Panc1 (cell line): Measurements from ENCODE around the gene CCDC86. TPM values are rescaled to one million over a fixed set of nuclear protein-coding genes. Genes with fewer than 3 reads are reported as not detected.

Source experiments
- ATAC-seq: fragments of 200-7000 bp; cut with Tn5 transposase; 2 replicates; pipeline ENCODE4 v1.9.1; 2020; ENCODE audit warnings: mild to moderate bottlenecking, moderate library complexity
- BruUV-seq: library from RNA; stranded (reverse); fragments of 400-500 nt; replicated peaks from 2 replicates; lab custom pipeline; 2021; lab: Mats Ljungman, UMichigan
- CTCF ChIA-PET: fragments of 300-600 bp; sonication (Branson Sonifier 250); formaldehyde crosslinking; loops from one replicate; lab custom pipeline; 2022; ENCODE audit warnings: antibody characterized with exemption; lab: Charles Lee
- POLR2A ChIA-PET: fragments of 300-600 bp; sonication (Branson Sonifier 250); formaldehyde crosslinking; loops from one replicate; lab custom pipeline; 2022; ENCODE audit warnings: antibody characterized with exemption; lab: Charles Lee
- DNase-seq: peaks from one replicate; pipeline ENCODE4 v3.0.0-alpha.2; 2010; ENCODE audit warnings: low read depth, low spot score
- H3K27ac ChIP-seq: 2 replicates; pipeline ENCODE4 v1.5.1; 2011; ENCODE audit warnings: mild to moderate bottlenecking, low read length, inconsistent platforms
- H3K27me3 ChIP-seq: fragments of 200-500 bp; sonication (Bioruptor generic); 2 replicates; pipeline ENCODE4 v1.6.0; 2014; ENCODE audit warnings: low read length, inconsistent platforms; ENCODE audit not compliant: control insufficient read depth, insufficient read depth
- H3K36me3 ChIP-seq: fragments of 200-500 bp; sonication (Bioruptor generic); 2 replicates; pipeline ENCODE4 v1.5.1; 2014; ENCODE audit warnings: inconsistent platforms, mild to moderate bottlenecking, low read length, moderate library complexity; ENCODE audit not compliant: control insufficient read depth, insufficient read depth
- H3K4me1 ChIP-seq: 2 replicates; pipeline ENCODE4 v1.5.1; 2011; ENCODE audit warnings: inconsistent platforms, mild to moderate bottlenecking, low read length, moderate library complexity; ENCODE audit not compliant: control insufficient read depth, insufficient read depth
- H3K4me3 ChIP-seq, 2 experiments: 2 replicates each; pipeline ENCODE4 v1.5.1; 2011 to 2012; ENCODE audit warnings: low read depth in 2 of 2, low read length in 2 of 2, mild to moderate bottlenecking in 2 of 2, inconsistent platforms in 1 of 2, moderate library complexity in 1 of 2
- H3K9me3 ChIP-seq: fragments of 200-500 bp; sonication (Bioruptor generic); 2 replicates; pipeline ENCODE4 v1.5.1; 2014; ENCODE audit warnings: low read depth, mild to moderate bottlenecking, inconsistent platforms, low read length, moderate library complexity; ENCODE audit not compliant: control insufficient read depth, insufficient read depth
- CTCF ChIP-seq: fragments of 450-650 bp; IDR thresholded peaks from 2 replicates; pipeline ENCODE4 v1.5.1; 2017; ENCODE audit warnings: mild to moderate bottlenecking
- POLR2AphosphoS5 ChIP-seq: IDR thresholded peaks from 2 replicates; pipeline ENCODE4 v1.6.1; 2012; ENCODE audit warnings: mild to moderate bottlenecking, low read depth, low read length, moderate library complexity
- REST ChIP-seq, 2 experiments: IDR thresholded peaks; 2 replicates each; pipeline ENCODE4 v1.6.1; 2011 to 2012; ENCODE audit warnings: low read depth in 2 of 2, control low read depth in 1 of 2, low read length in 1 of 2, mild to moderate bottlenecking in 1 of 2, moderate library complexity in 1 of 2; ENCODE audit not compliant: insufficient read depth in 1 of 2
- SIN3A ChIP-seq: IDR thresholded peaks from 2 replicates; pipeline ENCODE4 v1.6.1; 2012; ENCODE audit warnings: low read depth, mild to moderate bottlenecking, low read length, moderate library complexity, borderline replicate concordance; ENCODE audit not compliant: insufficient read depth
- TCF7L2 ChIP-seq: IDR thresholded peaks from 2 replicates; pipeline ENCODE4 v1.6.1; 2011; ENCODE audit warnings: mild to moderate bottlenecking, low read depth, low read length, inconsistent platforms
- in situ Hi-C: cut with HindIII; loops from 2 replicates; pipeline ENCODE4 v1.10.0; 2016; ENCODE audit warnings: low sequenced_read_pairs, low pct_unique_long_range_greater_than_20kb
- intact Hi-C: fragments of 100-400 bp; cut with micrococcal nuclease; formaldehyde crosslinking; loops from one replicate; pipeline ENCODE4 v1.10.0; 2022; ENCODE audit not compliant: unreplicated experiment
- total RNA-seq: library from RNA; stranded (reverse); gene quantifications from one replicate; pipeline ENCODE4 v1.2.1, GENCODE V29; 2021; ENCODE audit not compliant: unreplicated experiment

CCDC86 gene
- total RNA-seq, 1 experiment from 2014 or later = 70.2 TPM

- no peaks in the 10 kb centered on the region for H3K4me1 ChIP-seq
- TF ChIP-seq SIN3A = no peak
- no peak for TF ChIP-seq TCF7L2
- no peak for TF ChIP-seq CTCF
- no peak for TF ChIP-seq POLR2AphosphoS5
- TF ChIP-seq REST (IDR thresholded peaks at IDR 0.05; ENCODE audit: insufficient read depth in 1 of 2, low read depth in 2 of 2, low read length in 1 of 2) = no peak
- H3K36me3 ChIP-seq = no peaks in the 10 kb centered on the region
- in situ Hi-C loops = no loop called here
- H3K27ac ChIP-seq = no peak overlapping the region
- no peak for DNase-seq
- intact Hi-C loops = no loop called here
- no peaks in the 10 kb centered on the region for H3K9me3 ChIP-seq
- BruUV-seq = no TSS peak
- no peak for ATAC-seq
- ChIA-PET CTCF (no interaction called here), POLR2A (no interaction called here)
- H3K4me3 ChIP-seq = no peak overlapping the region
- no peaks in the 10 kb centered on the region for H3K27me3 ChIP-seq
Measured at GRCh38 chr11:60874421-60875365, 32.8 kb downstream of the CCDC86 start.

GRCh38 chr11:60875366-60876167 is 33.7 kb downstream of the CCDC86 start:
- Histone ChIP-seq H3K27ac (no peak overlapping the region), H3K4me1 (no peaks in the 10 kb centered on the region), H3K36me3 (no peaks in the 10 kb centered on the region), H3K27me3 (no peaks in the 10 kb centered on the region), H3K4me3 (no peak overlapping the region), H3K9me3 (no peaks in the 10 kb centered on the region)
- POLR2A ChIA-PET = no interaction called here
- no TSS peak for BruUV-seq
- intact Hi-C loops = no loop called here
- in situ Hi-C loops = no loop called here
- TF ChIP-seq TCF7L2 (no peak), POLR2AphosphoS5 (no peak), CTCF (no peak), REST (IDR thresholded peaks at IDR 0.05; ENCODE audit: insufficient read depth in 1 of 2, low read depth in 2 of 2, low read length in 1 of 2) (no peak), SIN3A (no peak)
- CTCF ChIA-PET = no interaction called here
- no peak for DNase-seq
- ATAC-seq = no peak
